Breast epithelium (tissue), 4 donors: ENCODE measurements around the gene RYR1. TPM values are rescaled to one million over a fixed set of nuclear protein-coding genes. Genes with fewer than 3 reads are reported as not detected.

Source experiments
- DNase-seq, 2 donors: peaks; one replicate each; pipeline ENCODE4 v3.0.0-alpha.2; 2019; ENCODE audit warnings: low spot score in 2 of 2
- H3K27ac ChIP-seq, 2 donors: fragments of 200-600 bp; sonication (generic) in 1 of 2; one replicate each; pipeline ENCODE4 v1.5.1; 2016 to 2019; ENCODE audit warnings: mild to moderate bottlenecking in 1 of 2
- H3K27me3 ChIP-seq, 2 donors: fragments of 200-600 bp; sonication (generic) in 1 of 2; one replicate each; pipeline versions ENCODE4 v1.5.1 to v1.6.0; 2017 to 2019; ENCODE audit warnings: control low read depth in 1 of 2, mild to moderate bottlenecking in 1 of 2
- H3K36me3 ChIP-seq: fragments of 200-600 bp; one replicate; pipeline ENCODE4 v1.5.1; 2019
- H3K4me1 ChIP-seq, 2 donors: fragments of 200-600 bp; sonication (generic); one replicate each; pipeline ENCODE4 v1.5.1; 2016 to 2019; ENCODE audit warnings: control low read depth in 1 of 2
- H3K4me3 ChIP-seq, 3 donors: fragments of 200-600 bp; sonication (generic); 1 replicate in 2 of 3; 2 replicates in 1 of 3; pipeline ENCODE4 v1.5.1; 2016 to 2019; ENCODE audit warnings: mild to moderate bottlenecking in 3 of 3, moderate library complexity in 2 of 3
- H3K9me3 ChIP-seq, 2 donors: fragments of 200-600 bp; sonication (generic) in 1 of 2; one replicate each; pipeline ENCODE4 v1.5.1; 2016 to 2019; ENCODE audit warnings: control low read depth in 1 of 2
- CTCF ChIP-seq, 3 donors: fragments of 450-650 bp; IDR thresholded peaks; one replicate each; pipeline ENCODE4 v1.5.1; 2016 to 2017; ENCODE audit warnings: antibody characterized with exemption in 3 of 3, mild to moderate bottlenecking in 3 of 3, moderate library complexity in 3 of 3
- POLR2A ChIP-seq: fragments of 450-650 bp; IDR thresholded peaks from one replicate; pipeline ENCODE4 v1.6.1; 2016; ENCODE audit warnings: antibody characterized with exemption, mild to moderate bottlenecking, moderate library complexity
- POLR2AphosphoS5 ChIP-seq, 3 donors: sonication (generic); formaldehyde crosslinking; IDR thresholded peaks; one replicate each; pipeline ENCODE4 v1.6.1; 2017; ENCODE audit warnings: antibody characterized with exemption in 3 of 3
- intact Hi-C: fragments of 100-400 bp; cut with DNase I; formaldehyde crosslinking; loops from one replicate; pipeline ENCODE4 v1.15.1; 2023; ENCODE audit warnings: low total_unique reads
- total RNA-seq, 3 donors: library from RNA; depleted of rRNA; stranded (reverse); fragments of >200 nt; gene quantifications; one replicate each; pipeline ENCODE4 v1.1.0, GENCODE V29; 2016

Gene RYR1
- total RNA-seq, 3 donors from 2014 or later: 1.3 to 6.7 (median 3.5) TPM

DNA sequence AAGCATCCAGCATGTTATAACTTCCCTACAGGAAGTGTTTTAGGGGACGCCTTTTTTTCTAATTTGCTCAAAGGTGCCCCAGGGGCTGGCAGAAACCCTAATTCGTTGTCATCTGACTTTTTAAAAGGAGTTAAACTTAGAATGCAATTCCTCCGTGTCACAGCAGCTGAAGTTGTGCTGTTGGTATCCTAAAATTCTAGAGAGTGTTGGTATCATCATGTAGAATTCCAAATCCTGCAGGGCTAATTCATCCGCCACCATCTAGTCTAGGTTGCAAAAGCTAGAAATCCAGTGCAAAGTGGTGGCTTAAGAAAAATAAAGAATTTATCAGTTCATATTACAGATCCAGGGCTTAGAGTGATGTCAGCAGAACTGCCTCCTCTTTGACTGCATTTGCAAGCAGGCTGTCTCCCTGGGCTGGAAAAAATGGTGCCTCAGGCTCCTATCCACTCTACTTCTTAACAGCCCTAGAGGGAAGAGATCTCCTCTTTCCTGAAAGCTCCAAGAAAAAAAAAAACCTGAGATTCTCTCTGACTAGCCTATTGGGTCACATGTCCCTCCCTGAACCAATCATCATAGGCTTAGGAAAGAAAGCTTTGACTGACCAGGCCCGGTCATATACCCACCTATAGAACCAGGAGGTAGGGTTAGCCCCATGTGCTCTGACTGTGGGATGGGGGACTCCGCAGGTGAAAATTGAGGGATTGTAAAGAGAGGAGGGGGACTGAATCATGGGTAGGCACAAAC, 111.3 kb downstream of the RYR1 start:
- peak overlapping the region in 2 of 3 donors; percentile 26 to 30 for H3K4me3 ChIP-seq
- H3K9me3 ChIP-seq: no peaks in the 10 kb centered on the region
- H3K27ac ChIP-seq: no peak overlapping the region
- no peaks in the 10 kb centered on the region for H3K36me3 ChIP-seq
- TF ChIP-seq POLR2AphosphoS5 (IDR thresholded peaks at IDR 0.05): no peak
- no peak for TF ChIP-seq POLR2A
- TF ChIP-seq CTCF (IDR thresholded peaks at IDR 0.05): peak in 1 of 3 donors; percentile 50
- no peak for DNase-seq
- H3K27me3 ChIP-seq: no peaks in the 10 kb centered on the region
- intact Hi-C loops: loop anchor here (5.0 kb wide), 1 partner anchor 53 kb away; no protein-coding TSS in a partner anchor
- H3K4me1 ChIP-seq: no peaks in the 10 kb centered on the region

DNA sequence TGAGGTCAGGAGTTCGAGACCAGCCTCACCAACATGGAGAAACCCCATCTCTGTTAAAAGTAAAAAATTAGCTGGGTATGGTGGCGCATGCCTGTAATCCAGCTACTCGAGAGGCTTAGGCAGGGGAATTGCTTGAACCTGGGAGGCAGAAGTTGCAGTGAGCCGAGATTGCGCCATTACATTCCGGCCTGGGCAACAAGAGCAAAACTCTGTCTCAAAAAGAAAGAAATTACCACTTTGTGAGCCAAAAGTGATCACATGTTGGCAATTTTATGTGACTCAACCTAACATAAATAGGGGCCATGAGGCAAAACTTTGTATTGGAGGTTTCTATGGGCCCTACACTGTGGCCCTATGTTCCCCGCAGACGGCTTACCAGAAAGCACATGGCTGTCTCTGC, 112.1 kb downstream of the RYR1 start:
- H3K9me3 ChIP-seq: no peaks in the 10 kb centered on the region
- H3K4me1 ChIP-seq: no peaks in the 10 kb centered on the region
- H3K27ac ChIP-seq: no peak overlapping the region
- H3K4me3 ChIP-seq: no peak overlapping the region
- no peaks in the 10 kb centered on the region for H3K36me3 ChIP-seq
- no peaks in the 10 kb centered on the region for H3K27me3 ChIP-seq
- DNase-seq: no peak
- intact Hi-C loops: loop anchor here (5.0 kb wide), 1 partner anchor 52 kb away; no protein-coding TSS in a partner anchor
- TF ChIP-seq POLR2A (no peak), POLR2AphosphoS5 (IDR thresholded peaks at IDR 0.05) (no peak), CTCF (IDR thresholded peaks at IDR 0.05) (no peak)

GRCh38 chr19:38547421-38547820, 113.9 kb downstream of the RYR1 start:
- Histone ChIP-seq H3K36me3 (no peaks in the 10 kb centered on the region), H3K9me3 (no peaks in the 10 kb centered on the region), H3K4me3 (no peak overlapping the region), H3K27ac (no peak overlapping the region), H3K4me1 (no peaks in the 10 kb centered on the region), H3K27me3 (no peaks in the 10 kb centered on the region)
- TF ChIP-seq POLR2A: no peak
- no peak for TF ChIP-seq CTCF (IDR thresholded peaks at IDR 0.05)
- no peak for TF ChIP-seq POLR2AphosphoS5 (IDR thresholded peaks at IDR 0.05)
- intact Hi-C loops: loop anchor here (5.0 kb wide), 1 partner anchor 50 kb away; no protein-coding TSS in a partner anchor
- no peak for DNase-seq

GRCh38 chr19:38549061-38549460, 115.6 kb downstream of the RYR1 start:
- Histone ChIP-seq H3K27ac (no peak overlapping the region), H3K4me1 (no peaks in the 10 kb centered on the region), H3K9me3 (no peaks in the 10 kb centered on the region), H3K4me3 (no peak overlapping the region), H3K27me3 (no peaks in the 10 kb centered on the region), H3K36me3 (no peaks in the 10 kb centered on the region)
- intact Hi-C loops: loop anchor here (5.0 kb wide), 1 partner anchor 48 kb away; no protein-coding TSS in a partner anchor
- no peak for TF ChIP-seq POLR2AphosphoS5 (IDR thresholded peaks at IDR 0.05)
- TF ChIP-seq POLR2A: no peak
- no peak for TF ChIP-seq CTCF (IDR thresholded peaks at IDR 0.05)
- no peak for DNase-seq

- Histone ChIP-seq H3K27ac (no peak overlapping the region), H3K27me3 (no peaks in the 10 kb centered on the region), H3K4me3 (no peak overlapping the region), H3K36me3 (no peaks in the 10 kb centered on the region), H3K9me3 (no peaks in the 10 kb centered on the region), H3K4me1 (no peaks in the 10 kb centered on the region)
- intact Hi-C loops: loop anchor here (5.0 kb wide), 1 partner anchor 47 kb away; no protein-coding TSS in a partner anchor
- no peak for DNase-seq
- TF ChIP-seq POLR2A (no peak), CTCF (IDR thresholded peaks at IDR 0.05) (no peak), POLR2AphosphoS5 (IDR thresholded peaks at IDR 0.05) (no peak)
Observed at GRCh38 chr19:38549942-38550341, 116.5 kb downstream of the RYR1 start.
